Testis (tissue), 2 donors: ENCODE results near the gene PBX1.

Source experiments
- POLR2A ChIP-seq: fragments of 450-650 bp; IDR thresholded peaks from one replicate; pipeline ENCODE4 v1.6.1; 2017; ENCODE audit warnings: antibody characterized with exemption, mild to moderate bottlenecking, moderate library complexity
- TF ChIP-seq, protein P1 (sequence below), 3 experiments: fragments of 450-650 bp in 2 of 3; fragments of 200-600 bp in 1 of 3; sonication (generic) in 1 of 3; IDR thresholded peaks; one replicate each; pipeline ENCODE4 v1.5.1; 2016 to 2019; ENCODE audit warnings: antibody characterized with exemption in 3 of 3, mild to moderate bottlenecking in 2 of 3, moderate library complexity in 1 of 3

DNA sequence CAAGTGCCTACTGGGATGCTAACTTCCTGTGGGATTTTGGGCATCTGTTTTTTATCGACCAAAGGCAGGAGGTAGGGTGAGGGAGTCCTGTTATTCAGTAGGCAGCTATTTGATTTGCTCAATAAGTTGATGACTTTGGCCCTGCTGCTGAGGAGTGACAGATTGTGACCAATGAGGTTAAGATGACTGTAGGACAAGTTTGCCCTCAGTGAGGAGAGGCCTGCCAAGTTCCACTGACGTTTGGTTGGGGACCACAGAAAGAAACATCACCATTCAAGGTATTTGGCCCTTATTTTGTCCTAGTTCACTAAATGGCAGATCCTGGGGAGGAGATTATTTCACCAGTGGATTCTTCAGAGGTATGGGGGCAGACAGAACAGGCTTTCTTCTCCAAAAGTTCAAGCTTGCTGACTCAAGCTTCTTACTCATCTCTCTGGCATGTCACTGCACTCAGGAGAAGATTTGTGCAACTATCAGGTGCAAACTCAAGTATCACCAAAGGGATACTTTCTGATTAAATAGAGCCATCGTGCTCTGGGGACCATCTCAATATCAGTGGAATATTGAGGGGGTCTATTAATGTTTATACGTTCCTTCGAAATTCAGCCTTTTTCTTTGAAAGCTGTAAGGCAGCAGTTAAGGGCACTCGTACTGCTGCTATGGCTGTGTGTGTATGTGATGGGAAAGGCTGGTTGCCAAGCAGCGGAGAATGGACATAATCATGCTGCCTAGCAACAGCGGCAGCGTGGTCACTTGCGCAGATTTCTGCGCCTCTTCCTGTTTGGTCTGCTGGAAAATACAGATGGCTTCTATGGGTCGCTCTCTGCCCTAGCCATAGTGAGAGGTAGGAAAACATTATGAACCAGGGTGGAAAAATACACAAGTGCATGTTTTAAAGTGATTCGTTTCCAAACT lies 78.7 kb downstream of the PBX1 start:
- no peak for TF ChIP-seq POLR2A
- TF ChIP-seq, protein P1, sequence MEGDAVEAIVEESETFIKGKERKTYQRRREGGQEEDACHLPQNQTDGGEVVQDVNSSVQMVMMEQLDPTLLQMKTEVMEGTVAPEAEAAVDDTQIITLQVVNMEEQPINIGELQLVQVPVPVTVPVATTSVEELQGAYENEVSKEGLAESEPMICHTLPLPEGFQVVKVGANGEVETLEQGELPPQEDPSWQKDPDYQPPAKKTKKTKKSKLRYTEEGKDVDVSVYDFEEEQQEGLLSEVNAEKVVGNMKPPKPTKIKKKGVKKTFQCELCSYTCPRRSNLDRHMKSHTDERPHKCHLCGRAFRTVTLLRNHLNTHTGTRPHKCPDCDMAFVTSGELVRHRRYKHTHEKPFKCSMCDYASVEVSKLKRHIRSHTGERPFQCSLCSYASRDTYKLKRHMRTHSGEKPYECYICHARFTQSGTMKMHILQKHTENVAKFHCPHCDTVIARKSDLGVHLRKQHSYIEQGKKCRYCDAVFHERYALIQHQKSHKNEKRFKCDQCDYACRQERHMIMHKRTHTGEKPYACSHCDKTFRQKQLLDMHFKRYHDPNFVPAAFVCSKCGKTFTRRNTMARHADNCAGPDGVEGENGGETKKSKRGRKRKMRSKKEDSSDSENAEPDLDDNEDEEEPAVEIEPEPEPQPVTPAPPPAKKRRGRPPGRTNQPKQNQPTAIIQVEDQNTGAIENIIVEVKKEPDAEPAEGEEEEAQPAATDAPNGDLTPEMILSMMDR (IDR thresholded peaks at IDR 0.05), result no peak
